GM12875 (cell line): Measurements from ENCODE around the gene ACACB.

Experiments
- H3K4me3 ChIP-seq: one replicate; pipeline ENCODE4 v1.5.1; 2011; ENCODE audit warnings: low read depth, low read length, control low read depth
- TF ChIP-seq, protein P1 (sequence below): IDR thresholded peaks from 2 replicates; pipeline ENCODE4 v1.5.1; 2011; ENCODE audit warnings: low read depth, mild to moderate bottlenecking, control low read depth, inconsistent platforms, low read length, moderate library complexity, borderline replicate concordance; ENCODE audit not compliant: insufficient read depth

The ACACB gene

DNA sequence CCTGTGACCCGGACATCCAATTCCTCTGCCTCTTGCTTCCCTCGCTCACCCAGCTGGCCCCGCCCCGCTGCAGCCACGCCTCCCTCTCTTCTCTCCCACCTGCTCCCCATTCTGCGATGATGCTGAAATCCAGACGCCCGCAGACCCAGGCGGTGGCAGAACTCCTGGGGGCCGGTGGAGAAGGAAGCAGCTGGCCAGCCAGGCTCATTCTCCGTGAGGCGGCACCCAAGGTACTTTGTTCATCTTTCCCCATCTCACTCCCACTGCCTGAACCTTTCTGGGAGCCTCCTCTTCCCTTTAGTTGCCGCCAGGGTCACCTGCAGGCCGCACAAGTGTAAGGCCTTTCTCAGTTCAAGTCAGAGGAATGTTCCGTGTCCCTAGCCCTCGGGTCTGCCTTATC is 157.0 kb downstream of the ACACB start:
- TF ChIP-seq, protein P1, sequence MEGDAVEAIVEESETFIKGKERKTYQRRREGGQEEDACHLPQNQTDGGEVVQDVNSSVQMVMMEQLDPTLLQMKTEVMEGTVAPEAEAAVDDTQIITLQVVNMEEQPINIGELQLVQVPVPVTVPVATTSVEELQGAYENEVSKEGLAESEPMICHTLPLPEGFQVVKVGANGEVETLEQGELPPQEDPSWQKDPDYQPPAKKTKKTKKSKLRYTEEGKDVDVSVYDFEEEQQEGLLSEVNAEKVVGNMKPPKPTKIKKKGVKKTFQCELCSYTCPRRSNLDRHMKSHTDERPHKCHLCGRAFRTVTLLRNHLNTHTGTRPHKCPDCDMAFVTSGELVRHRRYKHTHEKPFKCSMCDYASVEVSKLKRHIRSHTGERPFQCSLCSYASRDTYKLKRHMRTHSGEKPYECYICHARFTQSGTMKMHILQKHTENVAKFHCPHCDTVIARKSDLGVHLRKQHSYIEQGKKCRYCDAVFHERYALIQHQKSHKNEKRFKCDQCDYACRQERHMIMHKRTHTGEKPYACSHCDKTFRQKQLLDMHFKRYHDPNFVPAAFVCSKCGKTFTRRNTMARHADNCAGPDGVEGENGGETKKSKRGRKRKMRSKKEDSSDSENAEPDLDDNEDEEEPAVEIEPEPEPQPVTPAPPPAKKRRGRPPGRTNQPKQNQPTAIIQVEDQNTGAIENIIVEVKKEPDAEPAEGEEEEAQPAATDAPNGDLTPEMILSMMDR = no peak
- no peak overlapping the region for H3K4me3 ChIP-seq

DNA sequence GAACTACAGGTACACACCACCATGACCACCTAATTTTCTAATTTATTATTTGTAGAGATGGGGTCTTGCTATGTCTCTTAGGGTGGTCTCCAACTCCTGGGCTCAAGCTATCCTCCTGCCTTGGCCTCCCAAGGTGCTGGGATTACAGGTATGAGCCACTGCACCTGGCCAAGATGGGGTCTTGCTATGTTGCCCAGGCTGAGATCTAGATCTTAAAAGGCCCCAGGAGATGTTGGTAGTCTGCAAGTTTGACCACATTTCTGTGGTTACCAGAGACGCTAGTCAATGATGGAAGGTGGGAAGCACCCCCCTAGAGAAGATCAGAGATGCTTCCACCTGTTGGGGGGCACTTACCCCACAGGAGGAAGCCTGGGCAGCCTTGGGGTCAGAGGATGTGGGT is 158.0 kb downstream of the ACACB start:
- TF ChIP-seq, protein P1 = no peak
- H3K4me3 ChIP-seq = no peak overlapping the region

DNA sequence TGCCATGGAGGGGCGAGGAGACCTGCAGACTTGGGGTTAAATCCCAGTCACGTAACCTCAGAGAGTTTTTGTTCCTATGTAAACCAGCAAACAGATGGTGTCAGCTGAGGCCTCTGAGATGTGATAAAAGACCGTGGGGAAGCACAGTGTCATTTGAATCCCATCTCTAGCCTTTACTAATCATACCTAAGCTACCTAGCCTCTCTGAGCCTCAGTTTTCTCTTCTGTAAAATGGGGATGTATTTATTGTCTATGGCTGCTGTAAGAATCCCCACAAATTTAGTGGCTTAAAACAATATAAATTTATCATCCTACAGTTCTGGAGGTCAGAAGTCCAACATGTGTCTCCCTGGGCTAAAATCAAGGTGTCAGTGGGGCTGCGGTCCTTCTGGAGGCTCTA is 158.8 kb downstream of the ACACB start:
- no peak overlapping the region for H3K4me3 ChIP-seq
- TF ChIP-seq, protein P1 = no peak

DNA sequence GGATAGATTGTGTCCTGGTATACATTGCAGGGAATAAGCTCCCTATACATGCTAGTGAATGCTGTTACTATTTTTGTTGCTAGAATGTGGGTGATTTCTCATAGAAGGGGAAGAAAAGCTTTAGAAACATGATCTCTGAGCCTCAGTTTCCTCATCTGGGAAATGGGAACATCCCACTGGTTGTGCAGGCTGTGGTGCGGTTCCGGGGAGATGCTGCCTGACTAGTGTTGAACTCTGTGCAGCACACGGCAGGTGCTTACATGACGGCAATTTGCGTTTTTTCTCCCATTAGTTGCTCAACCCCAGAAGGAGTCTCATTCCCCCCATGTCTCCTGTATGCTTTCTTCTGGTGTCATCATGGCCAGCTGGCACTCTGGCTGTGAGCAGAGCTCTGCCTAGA is 159.8 kb downstream of the ACACB start:
- TF ChIP-seq, protein P1 = no peak
- no peak overlapping the region for H3K4me3 ChIP-seq

DNA sequence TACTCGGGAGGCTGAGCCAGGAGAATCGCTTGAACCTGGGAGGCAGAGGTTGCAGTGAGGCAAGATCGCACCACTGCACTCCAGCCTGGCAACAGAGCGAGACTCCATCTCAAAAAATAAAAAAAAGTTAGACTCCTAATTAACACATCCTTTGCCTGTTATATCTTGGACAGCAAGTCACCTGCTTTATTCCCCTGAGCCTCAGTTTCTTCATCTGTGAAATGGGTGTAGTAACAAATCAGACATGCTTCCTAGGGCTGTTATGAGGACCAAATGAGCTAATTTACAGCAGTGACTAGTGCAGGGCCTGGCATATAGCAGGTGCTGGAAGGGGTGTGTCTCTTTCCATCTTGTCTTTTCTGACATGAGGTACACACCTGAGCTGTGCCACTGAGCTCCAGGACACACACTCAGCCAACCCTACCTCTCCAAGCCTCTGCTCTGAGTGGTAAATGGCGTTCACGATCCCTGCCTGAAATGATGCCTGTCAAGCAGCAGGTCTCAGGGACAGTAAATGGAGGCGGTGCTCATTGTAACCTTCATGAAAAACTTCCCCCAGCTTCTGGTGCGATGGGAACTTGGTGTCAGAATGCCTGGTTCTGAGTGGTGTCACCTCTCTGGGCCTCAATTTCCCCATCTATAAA is 161.0 kb downstream of the ACACB start:
- TF ChIP-seq, protein P1 = no peak
- H3K4me3 ChIP-seq = no peak overlapping the region

DNA sequence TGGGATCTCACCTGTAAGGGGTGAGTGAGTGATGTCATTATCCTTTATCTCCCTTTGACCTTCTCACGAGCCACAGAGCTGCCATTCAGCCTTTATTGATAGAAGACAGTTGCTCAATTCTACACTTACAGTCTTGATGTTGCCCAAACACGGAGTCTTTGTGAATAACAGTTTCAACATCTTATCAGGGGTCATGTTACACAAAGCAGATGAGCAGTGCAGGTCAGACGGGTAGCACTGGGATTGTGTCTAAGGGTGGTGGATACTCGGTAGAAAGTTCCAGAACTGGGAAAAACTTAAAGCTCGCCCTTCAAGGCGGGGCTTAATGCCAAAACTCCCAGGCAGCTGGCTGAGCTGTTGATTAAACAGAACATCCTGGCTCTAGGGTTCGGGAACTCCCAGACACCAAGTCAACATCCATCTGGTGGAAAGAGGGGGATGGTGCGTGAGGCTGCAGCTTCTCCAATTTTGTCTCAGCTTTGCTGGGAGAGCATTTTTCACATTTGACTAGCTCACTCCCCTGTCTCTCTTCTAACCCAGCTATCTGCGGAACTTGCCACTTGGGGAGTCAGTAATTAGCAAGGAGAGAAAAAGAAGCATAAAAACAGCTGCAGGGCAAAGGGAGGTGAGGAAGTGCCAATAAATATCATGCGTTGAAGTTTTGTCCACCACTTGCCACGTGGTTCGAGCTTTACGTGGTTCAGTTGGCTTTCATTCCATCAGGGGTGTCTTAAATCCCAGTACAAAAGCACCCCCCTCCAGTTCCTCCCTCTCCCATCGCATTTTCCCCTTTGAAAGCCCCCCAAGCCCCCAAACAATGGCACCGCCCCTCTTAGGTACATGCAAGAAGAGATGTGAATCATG is 161.7 kb downstream of the ACACB start:
- TF ChIP-seq, protein P1 = no peak
- no peak overlapping the region for H3K4me3 ChIP-seq

DNA sequence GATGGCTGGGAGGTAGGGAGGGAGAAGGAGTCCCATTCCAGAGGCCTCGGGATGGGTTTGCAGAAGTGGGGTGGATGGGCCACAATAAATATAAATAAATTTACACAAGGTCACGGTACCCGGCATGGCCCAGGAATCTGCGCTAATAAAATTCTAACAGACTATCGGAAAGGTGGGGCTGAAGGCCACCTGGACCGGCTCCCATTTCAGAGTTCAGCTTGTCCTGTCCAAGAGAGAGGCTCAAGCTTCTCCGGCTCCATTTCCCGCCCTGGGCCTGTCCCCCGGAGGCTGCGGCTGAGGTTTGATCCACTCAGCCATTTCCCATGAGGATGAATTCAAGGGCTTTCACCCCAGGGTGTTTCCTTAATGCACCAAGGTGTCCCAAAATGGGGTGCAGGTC is 162.5 kb downstream of the ACACB start:
- no peak overlapping the region for H3K4me3 ChIP-seq
- TF ChIP-seq, protein P1 = no peak
